A549 (cell line): ENCODE data around the gene GFY. TPM values are rescaled to one million over a fixed set of nuclear protein-coding genes. Genes with fewer than 3 reads are reported as not detected.

Experiments
- ATAC-seq, 2 experiments: fragments of 200-7000 bp in 1 of 2; fragments of >200 bp in 1 of 2; cut with Nextera tagmentation in 1 of 2; cut with Tn5 transposase in 1 of 2; 3 replicates each; pipeline versions ENCODE4 v1.8.0 to v1.9.1; 2018 to 2020; ENCODE audit warnings: mild to moderate bottlenecking in 1 of 2, moderate library complexity in 1 of 2
- CTCF ChIA-PET: fragments of 300-600 bp; sonication (Branson Sonifier 250); formaldehyde crosslinking; extraction: SDS; loops from one replicate; lab custom pipeline; 2021; ENCODE audit warnings: antibody characterized with exemption, inconsistent platforms; lab: Yijun Ruan, JAX
- POLR2A ChIA-PET: fragments of 350-600 bp; formaldehyde crosslinking; extraction: SDS; loops from one replicate; lab custom pipeline; 2021; ENCODE audit warnings: antibody characterized with exemption, inconsistent platforms; lab: Yijun Ruan, JAX
- DNase-seq, 2 experiments: peaks; one replicate each; pipeline versions ENCODE4 v3.0.0 to v3.0.0-alpha.2; 2011 to 2016; ENCODE audit warnings: low read depth in 1 of 2, low spot score in 1 of 2
- FAIRE-seq: peaks from 2 replicates; lab custom pipeline; 2011; peaks lifted over from hg19 to GRCh38; lab: Jason Lieb, UNC
- H3K27ac ChIP-seq, 2 experiments: fragments of >200 bp; sonication (Bioruptor Twin); formaldehyde crosslinking; 3 replicates each; pipeline ENCODE4 v1.5.1; 2016 to 2017
- H3K4me1 ChIP-seq: fragments of >200 bp; sonication (Bioruptor Twin); formaldehyde crosslinking; 3 replicates; pipeline ENCODE4 v1.6.1; 2016
- H3K4me2 ChIP-seq: fragments of >200 bp; sonication (Bioruptor Twin); formaldehyde crosslinking; 3 replicates; pipeline ENCODE4 v1.6.1; 2016
- H3K4me3 ChIP-seq: fragments of >200 bp; sonication (Bioruptor Twin); formaldehyde crosslinking; 3 replicates; pipeline ENCODE4 v1.5.1; 2016
- H3K9me3 ChIP-seq: fragments of >200 bp; sonication (Bioruptor Twin); formaldehyde crosslinking; 3 replicates; pipeline ENCODE4 v1.6.1; 2016
- BHLHE40 ChIP-seq: IDR thresholded peaks from 2 replicates; pipeline ENCODE4 v1.6.1; 2012; ENCODE audit warnings: low read depth, low read length, inconsistent platforms
- CTCF ChIP-seq: fragments of >200 bp; sonication (Bioruptor Twin); formaldehyde crosslinking; IDR thresholded peaks from 3 replicates; pipeline ENCODE4 v1.5.1; 2016
- FOXS1 ChIP-seq: fragments of 250-450 bp; sonication (Bioruptor Pico); IDR thresholded peaks from 2 replicates; pipeline ENCODE4 v1.5.0; 2020; ENCODE audit warnings: mild to moderate bottlenecking, moderate library complexity
- GATA3 ChIP-seq: IDR thresholded peaks from 2 replicates; pipeline ENCODE4 v1.6.1; 2012; ENCODE audit warnings: borderline replicate concordance
- JUNB ChIP-seq: fragments of >200 bp; sonication (Bioruptor Twin); formaldehyde crosslinking; IDR thresholded peaks from 2 replicates; pipeline ENCODE4 v1.6.1; 2016
- KDM1A ChIP-seq: fragments of 200-600 bp; sonication (generic); IDR thresholded peaks from 2 replicates; pipeline ENCODE4 v1.6.1; 2016; ENCODE audit warnings: low read depth, mild to moderate bottlenecking
- KDM5A ChIP-seq: fragments of 200-600 bp; sonication (generic); IDR thresholded peaks from 2 replicates; pipeline ENCODE4 v1.6.1; 2016; ENCODE audit warnings: antibody characterized with exemption, mild to moderate bottlenecking
- MAFK ChIP-seq: fragments of 450-650 bp; IDR thresholded peaks from 2 replicates; pipeline ENCODE4 v1.6.1; 2014; ENCODE audit not compliant: partially characterized antibody
- POLR2AphosphoS2 ChIP-seq: conservative IDR thresholded peaks from 2 replicates; pipeline ENCODE4 v1.6.1; 2012; ENCODE audit warnings: low read length, improper control_type of control experiment, inconsistent platforms
- RAD21 ChIP-seq, 2 experiments: fragments of >200 bp in 1 of 2; sonication (Bioruptor Twin) in 1 of 2; formaldehyde crosslinking in 1 of 2; IDR thresholded peaks in 1 of 2; conservative IDR thresholded peaks in 1 of 2; 2 replicates in 1 of 2; 3 replicates in 1 of 2; pipeline ENCODE4 v1.6.1; 2012 to 2018; ENCODE audit warnings: inconsistent platforms in 1 of 2
- RNF2 ChIP-seq: fragments of 200-600 bp; sonication (generic); IDR thresholded peaks from 2 replicates; pipeline ENCODE4 v1.6.1; 2016; ENCODE audit warnings: low read depth, mild to moderate bottlenecking, antibody characterized with exemption, moderate library complexity, borderline replicate concordance
- TP53 ChIP-seq: fragments of 250-450 bp; sonication (Bioruptor Pico); IDR thresholded peaks from 2 replicates; pipeline ENCODE4 v1.5.0; 2021; ENCODE audit warnings: mild to moderate bottlenecking, moderate library complexity
- ZC3H11A ChIP-seq: fragments of 450-650 bp; IDR thresholded peaks from 2 replicates; pipeline ENCODE4 v1.6.1; 2014; ENCODE audit warnings: antibody characterized with exemption, mild to moderate bottlenecking
- WGBS: methylation state at CpG from one replicate; pipeline ENCODE4 v1.1.6; 2017; ENCODE audit errors: missing lambda C conversion rate; 5-methylcytosine and 5-hydroxymethylcytosine counted together
- polyA plus RNA-seq, 4 experiments: library from polyadenylated mRNA; depleted of rRNA in 3 of 4; stranded (reverse); fragments of >200 nt; fragmentation: RNase III in 1 of 4; extraction: RNeasy Plus Mini Kit Qiagen cat#74134 plus additional on column Dnase treatment in 1 of 4; gene quantifications; 2 replicates in 3 of 4; 3 replicates in 1 of 4; pipeline ENCODE4 v1.2.3, GENCODE V29; 2011 to 2017
- TF ChIP-seq, protein P1 (sequence below): fragments of 200-600 bp; sonication (generic); IDR thresholded peaks from 2 replicates; pipeline ENCODE4 v1.6.1; 2016; ENCODE audit warnings: antibody characterized with exemption, mild to moderate bottlenecking, moderate library complexity

The GFY gene
- polyA plus RNA-seq, 2 of the 4 experiments (the other 2 are of a cell fraction) = 0.06 TPM; not detected in 1

DNA sequence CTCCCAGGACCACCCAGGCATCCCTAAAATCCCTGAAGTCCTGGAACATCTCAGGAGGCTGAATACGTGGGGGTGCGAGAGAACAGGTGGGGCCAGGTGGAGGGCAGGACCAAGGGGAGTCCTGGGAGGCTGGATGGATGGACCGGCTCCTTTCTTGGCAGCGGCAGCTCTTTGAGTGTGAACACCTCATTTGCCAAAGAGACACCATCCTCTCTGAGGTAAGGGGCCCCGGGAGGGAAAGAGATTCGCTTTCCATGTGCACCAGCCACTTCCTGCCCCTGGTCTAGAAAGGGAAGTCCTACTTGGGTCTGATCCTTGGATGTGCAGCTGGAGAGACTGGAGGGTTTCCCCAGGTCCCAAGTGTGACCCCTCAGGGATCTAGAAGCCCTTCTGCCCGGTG, 18.1 kb upstream of the GFY start:
- 69% methylated on average over 7 of the region's 7 CpGs for WGBS
- POLR2A ChIA-PET = interaction anchor here (1.0 kb wide), 1 partner anchor 46 kb away, joined by 3 read pairs; the partner anchor contains the start of gene ALDH16A1

GRCh38 chr19:49407482-49408015, 17.6 kb upstream of the GFY start:
- WGBS = 84% methylated on average over 15 of the region's 16 CpGs
- ChIA-PET CTCF (interaction anchor here (1.2 to 8.0 kb wide), 4 partner anchors 16 to 106 kb away, joined by 4 to 68 read pairs (median 6); partner anchors contain the start of gene FLT3LG), POLR2A (interaction anchor here (1.0 kb wide), 1 partner anchor 46 kb away, joined by 3 read pairs; the partner anchor contains the start of gene ALDH16A1)
- Histone ChIP-seq H3K4me2 (no peak overlapping the region), H3K4me1 (no peaks in the 10 kb centered on the region), H3K27ac (no peak overlapping the region), H3K9me3 (no peaks in the 10 kb centered on the region), H3K4me3 (no peak overlapping the region)
- no peak for TF ChIP-seq KDM1A
- TF ChIP-seq ZC3H11A = no peak
- no peak for FAIRE-seq
- DNase-seq = no peak
- no peak for ATAC-seq

More for the DNA sequence above, 18.1 kb upstream of the GFY start:
- FAIRE-seq (no peak), DNase-seq (no peak), ATAC-seq (no peak; a peak in 1 of 6 replicates)
- no peak for TF ChIP-seq BHLHE40
- TF ChIP-seq FOXS1 (CRISPR knock-in tag) = no peak
- no peak for TF ChIP-seq KDM5A
- no peak for TF ChIP-seq ZC3H11A
- TF ChIP-seq RNF2 = no peak
- TF ChIP-seq POLR2AphosphoS2 = no peak
- no peak for TF ChIP-seq CTCF
- no peak for TF ChIP-seq GATA3
- CTCF ChIA-PET = interaction anchor here (0.8 to 8.0 kb wide), 8 partner anchors 13 to 106 kb away, joined by 3 to 68 read pairs (median 6); partner anchors contain the start of gene FLT3LG
- no peak overlapping the region for H3K4me2 ChIP-seq
- no peaks in the 10 kb centered on the region for H3K9me3 ChIP-seq
- no peak overlapping the region for H3K4me3 ChIP-seq
- no peaks in the 10 kb centered on the region for H3K4me1 ChIP-seq
- no peak overlapping the region for H3K27ac ChIP-seq

DNA sequence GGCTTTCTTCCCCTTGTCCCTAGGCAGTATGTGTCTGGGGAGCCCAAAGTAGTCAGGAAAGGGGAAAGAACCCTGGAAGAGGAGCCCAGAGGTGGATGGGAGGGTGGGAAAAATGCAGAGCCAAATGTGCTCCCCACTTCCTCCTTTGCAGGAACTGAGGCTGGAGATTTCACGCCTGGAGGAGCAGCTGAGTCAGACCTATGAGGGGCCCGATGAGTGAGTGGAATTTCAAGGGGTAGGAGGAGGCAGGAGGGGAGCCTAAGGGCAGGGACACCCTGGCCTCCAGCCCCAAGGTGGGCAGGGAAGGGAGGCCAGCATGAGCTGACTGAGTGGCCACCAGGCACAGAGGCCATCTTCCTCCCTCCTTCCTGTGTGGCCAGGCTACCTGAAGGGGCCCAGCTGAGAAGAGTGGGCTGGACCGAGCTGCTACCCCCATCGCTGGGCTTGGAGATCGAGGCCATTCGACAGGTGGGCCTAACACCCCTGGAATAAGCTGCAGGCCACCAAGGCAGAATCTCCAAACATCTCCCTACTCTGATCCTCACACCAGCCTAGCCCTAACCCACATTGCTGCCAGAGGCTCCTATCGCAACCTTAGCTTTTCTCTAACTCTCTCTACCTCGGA, 16.3 kb upstream of the GFY start:
- CTCF ChIA-PET = interaction anchor here (0.9 to 6.8 kb wide), 6 partner anchors 7 to 27 kb away, joined by 3 to 58 read pairs (median 6); partner anchors contain the start of gene PTH2

More for the DNA sequence above, 16.3 kb upstream of the GFY start:
- ATAC-seq (no peak), DNase-seq (no peak)
- H3K9me3 ChIP-seq = no peaks in the 10 kb centered on the region
- no peak overlapping the region for H3K4me3 ChIP-seq
- TF ChIP-seq, protein P1, sequence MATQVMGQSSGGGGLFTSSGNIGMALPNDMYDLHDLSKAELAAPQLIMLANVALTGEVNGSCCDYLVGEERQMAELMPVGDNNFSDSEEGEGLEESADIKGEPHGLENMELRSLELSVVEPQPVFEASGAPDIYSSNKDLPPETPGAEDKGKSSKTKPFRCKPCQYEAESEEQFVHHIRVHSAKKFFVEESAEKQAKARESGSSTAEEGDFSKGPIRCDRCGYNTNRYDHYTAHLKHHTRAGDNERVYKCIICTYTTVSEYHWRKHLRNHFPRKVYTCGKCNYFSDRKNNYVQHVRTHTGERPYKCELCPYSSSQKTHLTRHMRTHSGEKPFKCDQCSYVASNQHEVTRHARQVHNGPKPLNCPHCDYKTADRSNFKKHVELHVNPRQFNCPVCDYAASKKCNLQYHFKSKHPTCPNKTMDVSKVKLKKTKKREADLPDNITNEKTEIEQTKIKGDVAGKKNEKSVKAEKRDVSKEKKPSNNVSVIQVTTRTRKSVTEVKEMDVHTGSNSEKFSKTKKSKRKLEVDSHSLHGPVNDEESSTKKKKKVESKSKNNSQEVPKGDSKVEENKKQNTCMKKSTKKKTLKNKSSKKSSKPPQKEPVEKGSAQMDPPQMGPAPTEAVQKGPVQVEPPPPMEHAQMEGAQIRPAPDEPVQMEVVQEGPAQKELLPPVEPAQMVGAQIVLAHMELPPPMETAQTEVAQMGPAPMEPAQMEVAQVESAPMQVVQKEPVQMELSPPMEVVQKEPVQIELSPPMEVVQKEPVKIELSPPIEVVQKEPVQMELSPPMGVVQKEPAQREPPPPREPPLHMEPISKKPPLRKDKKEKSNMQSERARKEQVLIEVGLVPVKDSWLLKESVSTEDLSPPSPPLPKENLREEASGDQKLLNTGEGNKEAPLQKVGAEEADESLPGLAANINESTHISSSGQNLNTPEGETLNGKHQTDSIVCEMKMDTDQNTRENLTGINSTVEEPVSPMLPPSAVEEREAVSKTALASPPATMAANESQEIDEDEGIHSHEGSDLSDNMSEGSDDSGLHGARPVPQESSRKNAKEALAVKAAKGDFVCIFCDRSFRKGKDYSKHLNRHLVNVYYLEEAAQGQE = no peak
- TF ChIP-seq CTCF = no peak
- no peak for TF ChIP-seq TP53 (CRISPR knock-in tag)
- TF ChIP-seq RNF2 = no peak
- no peak for TF ChIP-seq MAFK
- TF ChIP-seq JUNB = no peak
- TF ChIP-seq RAD21 (conservative IDR thresholded peaks at IDR 0.05 in 1 of 2, IDR thresholded peaks at IDR 0.05 in 1 of 2) = no peak
- TF ChIP-seq, all 56 proteins: peak for 0
- POLR2A ChIA-PET = no interaction called here
- no peak for FAIRE-seq
- WGBS = 50% methylated on average over 8 of the region's 8 CpGs
- Histone ChIP-seq H3K4me1 (no peaks in the 10 kb centered on the region), H3K27ac (no peak overlapping the region), H3K4me2 (no peak overlapping the region)
